Activated CD4-positive, alpha-beta memory T cell treated with anti-CD3 and anti-CD28 coated beads for 36 hours (primary cell): Measurements from ENCODE around the gene ZNRD2. TPM values are rescaled to one million over a fixed set of nuclear protein-coding genes. Genes with fewer than 3 reads are reported as not detected.

Experiments
- CTCF ChIA-PET: fragments of 350-600 bp; sonication (Branson Sonifier 250); formaldehyde crosslinking; loops from one replicate; lab custom pipeline; 2021; ENCODE audit warnings: antibody characterized with exemption, inconsistent platforms; lab: Charles Lee
- POLR2A ChIA-PET: fragments of 350-600 bp; sonication (Branson Sonifier 250); formaldehyde crosslinking; loops from one replicate; lab custom pipeline; 2021; ENCODE audit warnings: antibody characterized with exemption; lab: Charles Lee
- DNase-seq: peaks from one replicate; pipeline ENCODE4 v3.0.0-alpha.2; 2020
- H3K27ac Mint-ChIP-seq: one replicate; pipeline ENCODE4 v1.8.0; 2021; ENCODE audit warnings: mixed read lengths
- H3K27me3 Mint-ChIP-seq: one replicate; pipeline ENCODE4 v1.8.0; 2021; ENCODE audit warnings: mixed read lengths
- H3K36me3 Mint-ChIP-seq: one replicate; pipeline ENCODE4 v1.8.0; 2021; ENCODE audit warnings: mixed read lengths
- H3K4me1 Mint-ChIP-seq: one replicate; pipeline ENCODE4 v1.8.0; 2021; ENCODE audit warnings: low read depth, mixed read lengths
- H3K4me3 Mint-ChIP-seq: one replicate; pipeline ENCODE4 v1.8.0; 2021; ENCODE audit warnings: mild to moderate bottlenecking, mixed read lengths
- H3K9me3 Mint-ChIP-seq: one replicate; pipeline ENCODE4 v1.8.0; 2021; ENCODE audit warnings: mixed read lengths
- intact Hi-C: fragments of 100-400 bp; cut with micrococcal nuclease; formaldehyde crosslinking; loops from one replicate; pipeline ENCODE4 v1.15.1; 2023
- total RNA-seq, 2 experiments: library from RNA; stranded (reverse); gene quantifications; one replicate each; pipeline ENCODE4 v1.2.3, GENCODE V29; 2021

Gene ZNRD2
- total RNA-seq, 2 experiments from 2014 or later, result 48.1 to 51.1 TPM

GRCh38 chr11:65613091-65613928 lies 43.0 kb downstream of the ZNRD2 start:
- Mint-ChIP-seq H3K27ac (peak overlapping the region; percentile 98), H3K4me1 (peaks cover 56% of the 10 kb centered on the region), H3K4me3 (peak overlapping the region; percentile 95), H3K36me3 (peaks cover 27% of the 10 kb centered on the region), H3K9me3 (no peaks in the 10 kb centered on the region), H3K27me3 (peaks cover 3% of the 10 kb centered on the region)
- intact Hi-C loops, result no loop called here
- DNase-seq, result peak; percentile 42
- POLR2A ChIA-PET, result interaction anchor here (1.0 to 3.9 kb wide), 10 partner anchors 10 to 49 kb away, joined by 3 to 24 read pairs (median 5); partner anchors contain the start of genes EHBP1L1, KCNK7, RELA and ZNRD2
- CTCF ChIA-PET, result interaction anchor here (0.9 to 5.7 kb wide), 7 partner anchors 17 to 275 kb away, joined by 3 to 39 read pairs (median 4); partner anchors contain the start of genes FAM89B, FIBP and ZNRD2

GRCh38 chr11:65615229-65615949 lies 45.1 kb downstream of the ZNRD2 start, which contains the start of gene PCNX3:
Gene PCNX3 (plus strand): TSS chr11:65615776. CDS start chr11:65616312, 536 bp downstream.
- H3K27ac Mint-ChIP-seq, result peak within 1 kb of the TSS; percentile 98
- ChIA-PET POLR2A (interaction anchor here (0.5 to 3.9 kb wide), 21 partner anchors 20 to 755 kb away, joined by 3 to 24 read pairs (median 6); partner anchors contain the start of genes CFL1, EHBP1L1, FAM89B and KCNK7), CTCF (interaction anchor here (0.6 to 5.7 kb wide), 10 partner anchors 10 to 300 kb away, joined by 3 to 39 read pairs (median 4); partner anchors contain the start of genes FAM89B, MUS81, RELA and ZNRD2)
- peaks cover 31% of the 10 kb centered on the region for H3K36me3 Mint-ChIP-seq
- peaks cover 43% of the 10 kb centered on the region for H3K4me1 Mint-ChIP-seq
- H3K27me3 Mint-ChIP-seq, result peaks cover 3% of the 10 kb centered on the region
- no peaks in the 10 kb centered on the region for H3K9me3 Mint-ChIP-seq
- H3K4me3 Mint-ChIP-seq, result peak within 1 kb of the TSS; percentile 96
- intact Hi-C loops, result loop anchor here (1.0 to 2.0 kb wide), 9 partner anchors 23 to 437 kb away; partner anchors contain the start of genes CFL1, KAT5, SF3B2 and SIPA1
- peak; percentile 100 for DNase-seq

- CTCF ChIA-PET, result interaction anchor here (0.6 to 5.7 kb wide), 8 partner anchors 10 to 95 kb away, joined by 3 to 39 read pairs (median 8); partner anchors contain the start of genes FAM89B, SIPA1 and ZNRD2
- peaks cover 36% of the 10 kb centered on the region for H3K4me1 Mint-ChIP-seq
- peak; percentile 61 for DNase-seq
- peak overlapping the region; percentile 96 for H3K4me3 Mint-ChIP-seq
- peaks cover 3% of the 10 kb centered on the region for H3K27me3 Mint-ChIP-seq
- H3K36me3 Mint-ChIP-seq, result peaks cover 33% of the 10 kb centered on the region
- H3K27ac Mint-ChIP-seq, result peak overlapping the region; percentile 98
- intact Hi-C loops, result loop anchor here (1.0 to 2.0 kb wide), 9 partner anchors 22 to 436 kb away; partner anchors contain the start of genes CFL1, KAT5, SF3B2 and SIPA1
- POLR2A ChIA-PET, result interaction anchor here (0.5 to 3.9 kb wide), 12 partner anchors 10 to 499 kb away, joined by 3 to 21 read pairs (median 6); partner anchors contain the start of genes FAM89B, NEAT1 and ZNRD2
- no peaks in the 10 kb centered on the region for H3K9me3 Mint-ChIP-seq
Measured at GRCh38 chr11:65615950-65616574, 45.8 kb downstream of the ZNRD2 start.

- intact Hi-C loops, result no loop called here
- H3K9me3 Mint-ChIP-seq, result no peaks in the 10 kb centered on the region
- H3K4me3 Mint-ChIP-seq, result peak overlapping the region; percentile 96
- peaks cover 3% of the 10 kb centered on the region for H3K27me3 Mint-ChIP-seq
- H3K27ac Mint-ChIP-seq, result peak overlapping the region; percentile 88
- DNase-seq, result peak; percentile 57
- CTCF ChIA-PET, result interaction anchor here (0.6 to 5.7 kb wide), 6 partner anchors 10 to 95 kb away, joined by 3 to 39 read pairs (median 6); partner anchors contain the start of genes FAM89B and SIPA1
- H3K4me1 Mint-ChIP-seq, result peaks cover 31% of the 10 kb centered on the region
- H3K36me3 Mint-ChIP-seq, result peaks cover 35% of the 10 kb centered on the region
- POLR2A ChIA-PET, result interaction anchor here (0.5 to 2.9 kb wide), 4 partner anchors 9 to 499 kb away, joined by 3 to 21 read pairs (median 3); partner anchors contain the start of gene ZNRD2
Measured at GRCh38 chr11:65616575-65617001, 46.3 kb downstream of the ZNRD2 start.

- POLR2A ChIA-PET, result interaction anchor here (0.9 to 2.9 kb wide), 2 partner anchors 9 to 46 kb away, joined by 3 to 21 read pairs; partner anchors contain the start of gene ZNRD2
- peaks cover 25% of the 10 kb centered on the region for H3K4me1 Mint-ChIP-seq
- CTCF ChIA-PET, result interaction anchor here (1.0 to 5.7 kb wide), 6 partner anchors 9 to 76 kb away, joined by 3 to 39 read pairs (median 6); partner anchors contain the start of genes FAM89B and SIPA1
- no peak for DNase-seq
- intact Hi-C loops, result no loop called here
- H3K4me3 Mint-ChIP-seq, result peak overlapping the region; percentile 96
- H3K27ac Mint-ChIP-seq, result peak overlapping the region; percentile 88
- H3K9me3 Mint-ChIP-seq, result no peaks in the 10 kb centered on the region
- H3K36me3 Mint-ChIP-seq, result peaks cover 38% of the 10 kb centered on the region
- H3K27me3 Mint-ChIP-seq, result peaks cover 3% of the 10 kb centered on the region
Measured at GRCh38 chr11:65617136-65617850, 47.0 kb downstream of the ZNRD2 start.

- no peak overlapping the region for H3K4me3 Mint-ChIP-seq
- H3K27me3 Mint-ChIP-seq, result peaks cover 3% of the 10 kb centered on the region
- peaks cover 16% of the 10 kb centered on the region for H3K4me1 Mint-ChIP-seq
- H3K36me3 Mint-ChIP-seq, result peaks cover 39% of the 10 kb centered on the region
- CTCF ChIA-PET, result interaction anchor here (1.4 to 1.9 kb wide), 3 partner anchors 14 to 77 kb away, joined by 3 to 8 read pairs (median 4); no protein-coding TSS in a partner anchor
- H3K9me3 Mint-ChIP-seq, result no peaks in the 10 kb centered on the region
- POLR2A ChIA-PET, result no interaction called here
- intact Hi-C loops, result no loop called here
- no peak for DNase-seq
- no peak overlapping the region for H3K27ac Mint-ChIP-seq
Measured at GRCh38 chr11:65617990-65618751, 47.9 kb downstream of the ZNRD2 start.

- CTCF ChIA-PET, result interaction anchor here (1.4 kb wide), 1 partner anchor 78 kb away, joined by 4 read pairs; no protein-coding TSS in a partner anchor
- peaks cover 37% of the 10 kb centered on the region for H3K36me3 Mint-ChIP-seq
- H3K27ac Mint-ChIP-seq, result no peak overlapping the region
- no peak overlapping the region for H3K4me3 Mint-ChIP-seq
- intact Hi-C loops, result no loop called here
- peaks cover 14% of the 10 kb centered on the region for H3K4me1 Mint-ChIP-seq
- no peaks in the 10 kb centered on the region for H3K9me3 Mint-ChIP-seq
- POLR2A ChIA-PET, result no interaction called here
- peaks cover 3% of the 10 kb centered on the region for H3K27me3 Mint-ChIP-seq
- no peak for DNase-seq
Measured at GRCh38 chr11:65618763-65619162, 48.5 kb downstream of the ZNRD2 start.

GRCh38 chr11:65619281-65619928 lies 49.1 kb downstream of the ZNRD2 start:
- Mint-ChIP-seq H3K9me3 (no peaks in the 10 kb centered on the region), H3K36me3 (peaks cover 38% of the 10 kb centered on the region), H3K4me3 (no peak overlapping the region), H3K4me1 (peaks cover 14% of the 10 kb centered on the region), H3K27ac (no peak overlapping the region), H3K27me3 (peaks cover 3% of the 10 kb centered on the region)
- ChIA-PET CTCF (interaction anchor here (1.4 kb wide), 1 partner anchor 78 kb away, joined by 4 read pairs; no protein-coding TSS in a partner anchor), POLR2A (no interaction called here)
- intact Hi-C loops, result no loop called here
- no peak for DNase-seq

GRCh38 chr11:65620666-65621065 lies 50.4 kb downstream of the ZNRD2 start:
- Mint-ChIP-seq H3K36me3 (peaks cover 40% of the 10 kb centered on the region), H3K27me3 (no peaks in the 10 kb centered on the region)
- CTCF ChIA-PET, result no interaction called here

More at GRCh38 chr11:65620666-65621065, 50.4 kb downstream of the ZNRD2 start:
- intact Hi-C loops, result no loop called here
- DNase-seq, result no peak
- Mint-ChIP-seq H3K4me1 (peaks cover 14% of the 10 kb centered on the region), H3K9me3 (no peaks in the 10 kb centered on the region), H3K27ac (no peak overlapping the region), H3K4me3 (no peak overlapping the region)
- POLR2A ChIA-PET, result no interaction called here
